ENCODE results near the gene ABCB8. TPM values are rescaled to one million over a fixed set of nuclear protein-coding genes. Genes with fewer than 3 reads are reported as not detected.

Gene ABCB8
- total and polyA plus RNA-seq, 12 donors, result 16.7 to 42.2 (median 24.6) TPM

DNA sequence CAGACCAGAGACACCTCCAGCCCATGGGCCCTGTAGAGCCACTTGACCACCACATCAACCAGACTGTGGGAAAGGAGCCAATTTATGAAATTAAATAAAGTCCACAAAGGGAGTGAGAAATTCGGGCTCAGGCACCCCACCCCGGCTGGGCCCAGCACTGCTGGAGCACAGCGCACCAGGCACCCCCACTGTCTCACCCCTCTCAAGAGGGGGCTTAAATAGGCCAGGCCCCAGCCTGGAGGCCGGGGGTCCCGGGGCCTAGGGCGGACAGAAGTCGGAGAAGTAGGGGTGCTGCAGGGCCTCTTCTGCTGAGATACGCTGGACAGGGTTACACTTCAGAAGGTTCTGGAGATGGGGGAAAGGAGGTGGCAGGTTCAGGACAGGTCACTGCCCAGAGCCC lies 25.5 kb downstream of the ABCB8 start:
- Histone ChIP-seq H3K9me3 (no peaks in the 10 kb centered on the region), H3K36me3 (peaks cover 0 to 7% (median 0%) of the 10 kb centered on the region in 9 donors), H3K27ac (no peak overlapping the region), H3K4me3 (no peak overlapping the region), H3K4me1 (peaks cover 14 to 28% (median 23%) of the 10 kb centered on the region in 9 donors), H3K27me3 (peaks cover 0 to 15% (median 0%) of the 10 kb centered on the region in 7 donors)
- DNase-seq (no peak), ATAC-seq (no peak)
- no peak for TF ChIP-seq CTCF (IDR thresholded peaks at IDR 0.05)
- intact Hi-C loops (cut with DNase I), result loop anchor here in 1 of 10 donors (10.0 kb wide), 1 partner anchor 61 kb away; no protein-coding TSS in a partner anchor
- 84 to 98% methylated on average over 8 of the region's 8 CpGs for WGBS, 2 donors

- WGBS, 2 donors, result 87 to 91% methylated on average over 6 of the region's 6 CpGs
- TF ChIP-seq CTCF (IDR thresholded peaks at IDR 0.05), result no peak
- no peak overlapping the region for H3K27ac ChIP-seq
- DNase-seq, result no peak
- H3K27me3 ChIP-seq, result no peaks in the 10 kb centered on the region
- peaks cover 0 to 7% (median 0%) of the 10 kb centered on the region in 9 donors for H3K36me3 ChIP-seq
- intact Hi-C loops (cut with DNase I), result loop anchor here in 2 of 10 donors (2.0 to 10.0 kb wide), 2 partner anchors 25 to 59 kb away; no protein-coding TSS in a partner anchor
- ATAC-seq, result no peak
- peaks cover 22 to 40% (median 33%) of the 10 kb centered on the region in 9 donors for H3K4me1 ChIP-seq
- no peak overlapping the region for H3K4me3 ChIP-seq
- no peaks in the 10 kb centered on the region for H3K9me3 ChIP-seq
Measured at GRCh38 chr7:151056283-151056665, 28.0 kb downstream of the ABCB8 start.

DNA sequence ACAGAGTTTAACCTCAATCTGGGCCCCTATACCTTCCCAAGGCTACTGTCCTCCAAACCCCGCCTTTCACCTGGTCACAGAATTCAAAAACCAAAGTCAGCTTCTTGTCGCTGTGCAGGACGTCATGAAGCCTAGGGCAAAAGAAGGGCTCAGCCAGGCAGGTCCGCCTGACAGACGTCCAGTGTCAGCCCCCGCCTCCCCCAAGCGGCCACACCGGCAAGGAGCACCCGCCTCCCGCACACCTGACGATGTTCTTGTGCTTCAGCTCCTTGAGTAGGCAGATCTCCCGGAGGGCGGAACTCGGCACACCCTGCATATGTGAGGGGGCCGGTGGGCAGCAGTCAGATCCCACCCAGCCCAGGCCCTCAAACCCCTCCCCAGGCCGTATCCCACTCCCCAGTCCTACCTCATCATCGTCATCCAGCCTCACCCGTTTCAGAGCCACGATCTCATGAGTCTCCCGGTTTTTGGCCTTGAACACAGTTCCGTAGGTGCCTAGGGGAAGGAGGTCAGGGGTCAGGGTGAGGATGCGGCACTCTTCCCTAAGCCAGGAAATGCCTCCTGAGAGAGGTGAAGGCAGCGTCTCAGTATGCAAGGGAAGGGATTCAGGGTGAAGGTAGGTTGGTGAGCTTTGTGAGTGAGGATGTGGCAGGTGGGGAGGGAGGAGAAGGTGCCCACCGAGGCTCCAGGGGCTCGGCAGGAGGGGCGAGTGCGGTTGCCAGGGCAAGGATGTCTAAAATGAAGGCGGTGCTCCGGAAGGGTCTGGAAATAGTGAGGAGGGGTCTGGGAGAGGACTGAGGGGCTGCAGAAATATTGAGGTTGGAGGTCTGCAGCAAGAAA lies 28.6 kb downstream of the ABCB8 start:
- Histone ChIP-seq H3K4me1 (peaks cover 26 to 42% (median 38%) of the 10 kb centered on the region in 9 donors), H3K9me3 (no peaks in the 10 kb centered on the region), H3K27me3 (no peaks in the 10 kb centered on the region), H3K36me3 (peaks cover 0 to 10% (median 0%) of the 10 kb centered on the region in 9 donors), H3K27ac (peak overlapping the region in 1 of 10 donors; percentile 98), H3K4me3 (peak overlapping the region; percentile 7 to 95 (median 74))
- no peak for ATAC-seq
- no peak for TF ChIP-seq CTCF (IDR thresholded peaks at IDR 0.05)
- no peak for DNase-seq
- intact Hi-C loops (cut with DNase I), result loop anchor here in 2 of 10 donors (2.0 to 10.0 kb wide), 2 partner anchors 26 to 58 kb away; no protein-coding TSS in a partner anchor
- 40 to 41% methylated on average over 29 of the region's 29 CpGs for WGBS, 2 donors

DNA sequence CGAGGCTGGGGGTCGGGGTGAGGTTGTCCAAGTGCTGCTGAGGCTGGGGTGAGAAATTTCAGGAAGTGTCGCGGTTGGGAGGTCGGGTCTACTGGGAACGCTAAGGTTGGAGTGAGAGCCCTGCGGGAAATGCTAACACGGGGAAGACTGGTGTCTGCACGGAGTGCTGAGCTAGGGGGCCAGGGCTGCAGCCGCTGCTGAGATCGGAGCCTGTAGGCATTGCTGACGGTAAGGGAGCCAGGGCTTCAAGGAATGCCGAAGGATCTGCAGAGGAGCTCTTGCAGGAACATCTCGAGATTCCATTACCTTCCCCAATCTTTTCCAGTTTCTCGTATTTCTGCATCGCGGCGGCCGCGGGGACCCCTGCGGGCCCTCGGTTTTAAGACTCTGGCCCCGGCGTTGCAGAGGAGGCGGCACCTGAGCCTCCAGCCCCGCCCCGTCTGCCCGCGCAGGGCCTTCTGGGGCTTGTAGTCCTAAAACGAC lies 29.3 kb downstream of the ABCB8 start, which contains the start of gene CDK5:
Gene CDK5 (minus strand): TSS at position 392 of the 483 bp plus-strand sequence. CDS start 49 bp downstream, at position 343.
- DNase-seq (no peak), ATAC-seq (peak in 5 of 8 donors; percentile 0 to 1 (median 1))
- no peaks in the 10 kb centered on the region for H3K27me3 ChIP-seq
- H3K27ac ChIP-seq, result peak within 1 kb of the TSS; percentile 94 to 98 (median 97)
- 0 to 1% methylated on average over 30 of the region's 30 CpGs for WGBS, 2 donors
- peaks cover 0 to 12% (median 0%) of the 10 kb centered on the region in 9 donors for H3K36me3 ChIP-seq
- no peaks in the 10 kb centered on the region for H3K9me3 ChIP-seq
- TF ChIP-seq CTCF (IDR thresholded peaks at IDR 0.05), result no peak
- intact Hi-C loops (cut with DNase I), result loop anchor here in 2 of 10 donors (2.0 to 10.0 kb wide), 2 partner anchors 27 to 57 kb away; no protein-coding TSS in a partner anchor
- H3K4me1 ChIP-seq, result peaks cover 30 to 49% (median 45%) of the 10 kb centered on the region in 9 donors
- H3K4me3 ChIP-seq, result peak within 1 kb of the TSS; percentile 22 to 95 (median 88)
